OCI-LY7 (cell line): ENCODE data around the gene SIK3. TPM values are rescaled to one million over a fixed set of nuclear protein-coding genes. Genes with fewer than 3 reads are reported as not detected.

ENCODE experiments used
- BruUV-seq: library from RNA; stranded (reverse); fragments of 400-500 nt; replicated peaks from 2 replicates; lab custom pipeline; 2021; lab: Mats Ljungman, UMichigan
- CTCF ChIA-PET: fragments of 300-600 bp; sonication (Branson Sonifier 250); formaldehyde crosslinking; loops from one replicate; lab custom pipeline; 2022; ENCODE audit warnings: antibody characterized with exemption; ENCODE audit not compliant: unreplicated experiment; lab: Charles Lee
- POLR2A ChIA-PET: fragments of 300-600 bp; sonication (Branson Sonifier 250); formaldehyde crosslinking; loops from one replicate; lab custom pipeline; 2022; ENCODE audit warnings: antibody characterized with exemption; lab: Charles Lee
- DNase-seq: peaks from one replicate; pipeline ENCODE4 v3.0.0-alpha.2; 2015; ENCODE audit warnings: low spot score
- H2AFZ ChIP-seq: fragments of 200-600 bp; sonication (generic), shearing (Covaris generic); 2 replicates; pipeline ENCODE4 v1.6.1; 2014; ENCODE audit warnings: mild to moderate bottlenecking, antibody characterized with exemption, low read length, moderate library complexity
- H3K27ac ChIP-seq: fragments of 200-600 bp; sonication (generic); 2 replicates; pipeline ENCODE4 v1.5.1; 2014; ENCODE audit warnings: mixed run types, low read depth, mild to moderate bottlenecking, moderate library complexity, low read length, inconsistent platforms; ENCODE audit not compliant: poor library complexity, severe bottlenecking
- H3K36me3 ChIP-seq: fragments of 200-600 bp; sonication (generic); 2 replicates; pipeline ENCODE4 v1.6.1; 2014; ENCODE audit warnings: mild to moderate bottlenecking, antibody characterized with exemption, low read length, moderate library complexity, mixed read lengths; ENCODE audit not compliant: insufficient read depth
- H3K4me1 ChIP-seq: fragments of 200-600 bp; sonication (generic); 2 replicates; pipeline ENCODE4 v1.5.1; 2014; ENCODE audit warnings: mild to moderate bottlenecking, low read length; ENCODE audit not compliant: insufficient read depth, poor library complexity, severe bottlenecking
- H3K4me2 ChIP-seq: fragments of 200-600 bp; sonication (generic); 2 replicates; pipeline ENCODE4 v1.6.1; 2014; ENCODE audit warnings: mild to moderate bottlenecking, low read length
- H3K4me3 ChIP-seq: fragments of 200-600 bp; sonication (generic); 2 replicates; pipeline ENCODE4 v1.5.1; 2014; ENCODE audit warnings: mild to moderate bottlenecking, low read depth, low read length; ENCODE audit not compliant: poor library complexity, severe bottlenecking
- H3K79me2 ChIP-seq: fragments of 200-600 bp; sonication (generic); 2 replicates; pipeline ENCODE4 v1.6.1; 2016; ENCODE audit warnings: low read depth, mild to moderate bottlenecking, low read length, moderate library complexity, mixed read lengths; ENCODE audit not compliant: insufficient read depth
- H3K9me2 ChIP-seq: fragments of 200-600 bp; sonication (generic); 2 replicates; pipeline ENCODE4 v1.6.1; 2016; ENCODE audit warnings: mild to moderate bottlenecking, low read length, mixed read lengths; ENCODE audit not compliant: insufficient read depth
- H3K9me3 ChIP-seq: fragments of 200-600 bp; sonication (generic); 2 replicates; pipeline ENCODE4 v1.6.1; 2014; ENCODE audit warnings: mild to moderate bottlenecking, mixed run types, low read length, mixed read lengths
- H4K20me1 ChIP-seq: fragments of 200-600 bp; sonication (generic); 2 replicates; pipeline ENCODE4 v1.6.1; 2014; ENCODE audit warnings: mild to moderate bottlenecking, antibody characterized with exemption, low read length, moderate library complexity, mixed read lengths; ENCODE audit not compliant: insufficient read depth
- CTCF ChIP-seq: fragments of 200-600 bp; sonication (generic); conservative IDR thresholded peaks from 2 replicates; pipeline ENCODE4 v1.5.1; 2014; ENCODE audit warnings: mild to moderate bottlenecking, antibody characterized with exemption, low read length, moderate library complexity, mixed read lengths
- EZH2phosphoT487 ChIP-seq: fragments of 200-600 bp; sonication (generic); IDR thresholded peaks from 2 replicates; pipeline ENCODE4 v1.6.1; 2018; ENCODE audit warnings: low read depth, borderline replicate concordance, mild to moderate bottlenecking, mixed run types, antibody characterized with exemption, low read length, moderate library complexity, mixed read lengths
- intact Hi-C: fragments of 100-400 bp; cut with micrococcal nuclease; formaldehyde crosslinking; loops from one replicate; pipeline ENCODE4 v1.10.0; 2022; ENCODE audit not compliant: unreplicated experiment
- total RNA-seq, 2 experiments: library from RNA; depleted of rRNA in 1 of 2; stranded (reverse); fragments of >200 nt in 1 of 2; shearing (Covaris generic) in 1 of 2; gene quantifications; 2 replicates each; pipeline ENCODE4 v1.2.3, GENCODE V29; 2014 to 2022

Gene SIK3
- total RNA-seq, 2 experiments from 2014 or later: 29.3 to 72.9 TPM

GRCh38 chr11:116875194-116875593 is 223.0 kb downstream of the SIK3 start:
- ChIA-PET POLR2A (no interaction called here), CTCF (no interaction called here)
- no peak overlapping the region for H2AFZ ChIP-seq
- no peak overlapping the region for H3K4me2 ChIP-seq
- no peak overlapping the region for H3K27ac ChIP-seq
- no peaks in the 10 kb centered on the region for H3K9me2 ChIP-seq
- H3K9me3 ChIP-seq: no peaks in the 10 kb centered on the region
- H3K79me2 ChIP-seq: no peaks in the 10 kb centered on the region
- peaks cover 57% of the 10 kb centered on the region for H3K36me3 ChIP-seq
- no peak for TF ChIP-seq CTCF
- TF ChIP-seq EZH2phosphoT487: no peak
- H4K20me1 ChIP-seq: no peaks in the 10 kb centered on the region
- no peak for DNase-seq
- H3K4me1 ChIP-seq: peaks cover 6% of the 10 kb centered on the region
- H3K4me3 ChIP-seq: no peak overlapping the region
- intact Hi-C loops: no loop called here
- no TSS peak for BruUV-seq

GRCh38 chr11:116874251-116874650 is 224.0 kb downstream of the SIK3 start:
- Histone ChIP-seq H2AFZ (no peak overlapping the region), H4K20me1 (no peaks in the 10 kb centered on the region), H3K9me2 (no peaks in the 10 kb centered on the region), H3K9me3 (no peaks in the 10 kb centered on the region), H3K79me2 (no peaks in the 10 kb centered on the region), H3K4me1 (no peaks in the 10 kb centered on the region), H3K27ac (no peak overlapping the region), H3K4me3 (no peak overlapping the region), H3K36me3 (peaks cover 66% of the 10 kb centered on the region), H3K4me2 (no peak overlapping the region)
- CTCF ChIA-PET: no interaction called here
- BruUV-seq: no TSS peak
- TF ChIP-seq CTCF (no peak), EZH2phosphoT487 (no peak)
- POLR2A ChIA-PET: interaction anchor here (0.6 kb wide), 1 partner anchor 269 kb away, joined by 3 read pairs; no protein-coding TSS in a partner anchor
- intact Hi-C loops: no loop called here
- no peak for DNase-seq

GRCh38 chr11:116873381-116873780 is 224.8 kb downstream of the SIK3 start:
- intact Hi-C loops: no loop called here
- POLR2A ChIA-PET: no interaction called here
- Histone ChIP-seq H3K9me3 (no peaks in the 10 kb centered on the region), H3K79me2 (no peaks in the 10 kb centered on the region), H2AFZ (no peak overlapping the region), H4K20me1 (no peaks in the 10 kb centered on the region), H3K9me2 (no peaks in the 10 kb centered on the region), H3K4me1 (no peaks in the 10 kb centered on the region), H3K27ac (no peak overlapping the region), H3K4me2 (no peak overlapping the region), H3K4me3 (no peak overlapping the region), H3K36me3 (peaks cover 75% of the 10 kb centered on the region)
- CTCF ChIA-PET: no interaction called here
- TF ChIP-seq CTCF: no peak
- BruUV-seq: no TSS peak
- no peak for DNase-seq
